Lower leg skin (tissue), 3 donors: ENCODE data around the gene FMNL2.

Source experiments
- POLR2A ChIP-seq, 2 donors: fragments of 450-650 bp; IDR thresholded peaks; one replicate each; pipeline ENCODE4 v1.6.1; 2016 to 2017; ENCODE audit warnings: antibody characterized with exemption in 2 of 2, mild to moderate bottlenecking in 1 of 2, moderate library complexity in 1 of 2
- TF ChIP-seq, protein P1 (sequence below), 3 donors: fragments of 450-650 bp; IDR thresholded peaks; one replicate each; pipeline ENCODE4 v1.5.1; 2016; ENCODE audit warnings: antibody characterized with exemption in 3 of 3, mild to moderate bottlenecking in 3 of 3, moderate library complexity in 2 of 3

DNA sequence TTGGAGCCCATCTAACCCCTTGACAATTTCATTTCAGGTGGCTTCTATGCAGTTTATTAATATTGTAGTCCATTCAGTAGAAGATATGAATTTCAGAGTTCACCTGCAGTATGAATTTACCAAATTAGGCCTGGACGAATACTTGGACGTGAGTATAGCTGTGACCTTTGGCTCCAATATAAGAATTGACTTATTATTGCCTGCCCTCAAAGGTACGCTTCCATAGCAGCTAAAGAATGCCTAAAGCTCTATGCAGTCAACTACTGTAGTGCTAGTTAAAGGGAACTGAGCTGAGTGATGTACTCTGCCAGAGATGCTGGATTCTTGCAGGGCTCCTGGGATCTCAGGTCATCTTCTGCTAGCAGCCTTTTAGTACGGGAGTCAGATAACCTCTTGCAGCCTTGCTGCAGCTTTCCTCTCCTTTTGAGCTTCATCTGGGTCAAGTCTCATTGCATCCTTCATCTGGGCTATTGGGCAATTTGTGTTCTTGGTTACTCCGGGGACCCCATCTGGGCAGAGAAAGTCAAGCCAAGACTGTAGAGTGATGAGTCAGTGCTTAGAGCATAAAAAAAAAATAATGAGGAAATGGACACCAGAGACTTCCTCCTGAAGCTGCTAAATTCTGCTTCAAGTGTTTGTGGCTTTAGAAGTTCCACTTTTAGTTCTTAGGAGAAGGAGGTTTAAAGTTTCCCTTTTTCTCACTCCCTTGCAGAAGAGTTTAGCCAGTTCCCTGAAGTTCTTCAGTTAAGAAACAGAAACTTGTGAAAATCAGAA lies 276.7 kb downstream of the FMNL2 start:
- TF ChIP-seq, protein P1, sequence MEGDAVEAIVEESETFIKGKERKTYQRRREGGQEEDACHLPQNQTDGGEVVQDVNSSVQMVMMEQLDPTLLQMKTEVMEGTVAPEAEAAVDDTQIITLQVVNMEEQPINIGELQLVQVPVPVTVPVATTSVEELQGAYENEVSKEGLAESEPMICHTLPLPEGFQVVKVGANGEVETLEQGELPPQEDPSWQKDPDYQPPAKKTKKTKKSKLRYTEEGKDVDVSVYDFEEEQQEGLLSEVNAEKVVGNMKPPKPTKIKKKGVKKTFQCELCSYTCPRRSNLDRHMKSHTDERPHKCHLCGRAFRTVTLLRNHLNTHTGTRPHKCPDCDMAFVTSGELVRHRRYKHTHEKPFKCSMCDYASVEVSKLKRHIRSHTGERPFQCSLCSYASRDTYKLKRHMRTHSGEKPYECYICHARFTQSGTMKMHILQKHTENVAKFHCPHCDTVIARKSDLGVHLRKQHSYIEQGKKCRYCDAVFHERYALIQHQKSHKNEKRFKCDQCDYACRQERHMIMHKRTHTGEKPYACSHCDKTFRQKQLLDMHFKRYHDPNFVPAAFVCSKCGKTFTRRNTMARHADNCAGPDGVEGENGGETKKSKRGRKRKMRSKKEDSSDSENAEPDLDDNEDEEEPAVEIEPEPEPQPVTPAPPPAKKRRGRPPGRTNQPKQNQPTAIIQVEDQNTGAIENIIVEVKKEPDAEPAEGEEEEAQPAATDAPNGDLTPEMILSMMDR (IDR thresholded peaks at IDR 0.05), result no peak
- TF ChIP-seq POLR2A (IDR thresholded peaks at IDR 0.05), result no peak
